KMS-11 (cell line): Measurements from ENCODE around the gene TRIM62.

Experiments used
- H2AFZ ChIP-seq: fragments of 200-600 bp; sonication (generic); 2 replicates; pipeline ENCODE4 v1.6.1; 2016; ENCODE audit warnings: antibody characterized with exemption, mixed run types, low read depth
- H3K27ac ChIP-seq: fragments of 200-600 bp; sonication (generic); 2 replicates; pipeline ENCODE4 v1.6.1; 2016; ENCODE audit warnings: mild to moderate bottlenecking, mixed run types
- H3K27me3 ChIP-seq: fragments of 200-600 bp; sonication (generic); 2 replicates; pipeline ENCODE4 v1.6.1; 2017; ENCODE audit warnings: mild to moderate bottlenecking, low read depth, mixed run types, moderate library complexity; ENCODE audit not compliant: insufficient read depth
- H3K36me3 ChIP-seq: fragments of 200-600 bp; sonication (generic); 2 replicates; pipeline ENCODE4 v1.6.1; 2017; ENCODE audit warnings: mild to moderate bottlenecking, mixed run types; ENCODE audit not compliant: insufficient read depth
- H3K4me1 ChIP-seq: fragments of 200-600 bp; sonication (generic); 2 replicates; pipeline ENCODE4 v1.6.1; 2016; ENCODE audit warnings: mild to moderate bottlenecking, low read depth, mixed run types; ENCODE audit not compliant: poor library complexity, severe bottlenecking
- H3K4me2 ChIP-seq: fragments of 200-600 bp; sonication (generic); 2 replicates; pipeline ENCODE4 v1.7.0; 2016; ENCODE audit warnings: mild to moderate bottlenecking, mixed run types
- H3K4me3 ChIP-seq: fragments of 200-600 bp; sonication (generic); IDR thresholded peaks from 2 replicates; pipeline ENCODE4 v1.6.1; 2017; ENCODE audit warnings: low read depth, low read length, mixed read lengths; ENCODE audit not compliant: insufficient read depth
- H3K79me2 ChIP-seq: fragments of 200-600 bp; sonication (generic); 2 replicates; pipeline ENCODE4 v1.6.1; 2016; ENCODE audit warnings: low read depth, mixed run types; ENCODE audit not compliant: insufficient read depth
- H3K9ac ChIP-seq: fragments of 200-600 bp; sonication (generic); 2 replicates; pipeline ENCODE4 v1.6.1; 2016; ENCODE audit warnings: mild to moderate bottlenecking, mixed run types
- H4K20me1 ChIP-seq: fragments of 200-600 bp; sonication (generic); 2 replicates; pipeline ENCODE4 v1.6.1; 2016; ENCODE audit warnings: mild to moderate bottlenecking, mixed run types; ENCODE audit not compliant: insufficient read depth
- TF ChIP-seq, protein P1 (sequence below): fragments of 200-600 bp; sonication (generic); conservative IDR thresholded peaks from 2 replicates; pipeline ENCODE4 v1.6.1; 2017; ENCODE audit warnings: low read depth, mild to moderate bottlenecking, antibody characterized with exemption, low read length, moderate library complexity, mixed read lengths

Gene TRIM62

DNA sequence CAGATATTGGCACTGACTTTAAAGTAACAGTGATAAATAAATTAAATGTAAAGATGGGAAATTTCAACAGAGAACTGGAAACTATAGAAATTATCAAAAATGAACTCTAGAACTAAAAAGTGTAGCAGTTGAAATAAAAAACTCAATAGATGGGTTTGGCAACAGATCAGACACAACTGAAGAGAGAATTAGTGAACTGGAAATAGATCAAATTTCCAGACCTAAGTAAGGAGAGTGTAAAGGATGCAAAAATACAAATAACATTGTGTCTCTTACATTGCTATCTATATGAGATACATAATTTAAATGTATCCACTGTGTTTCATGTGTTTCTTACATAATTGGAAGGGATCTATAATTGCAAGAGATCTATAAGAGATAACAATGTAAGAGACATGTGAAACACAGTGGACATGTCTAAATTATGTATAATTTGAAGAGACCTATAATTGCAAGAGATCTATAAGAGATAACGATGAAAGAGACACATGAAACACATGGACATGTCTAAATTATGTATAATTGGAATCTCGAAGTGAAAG is 42.4 kb upstream of the TRIM62 start:
- H3K27ac ChIP-seq: no peak overlapping the region
- H2AFZ ChIP-seq: no peak overlapping the region
- H3K27me3 ChIP-seq: no peaks in the 10 kb centered on the region
- H4K20me1 ChIP-seq: no peaks in the 10 kb centered on the region
- H3K36me3 ChIP-seq: no peaks in the 10 kb centered on the region
- no peaks in the 10 kb centered on the region for H3K79me2 ChIP-seq
- no peaks in the 10 kb centered on the region for H3K4me1 ChIP-seq
- H3K4me3 ChIP-seq: no peak overlapping the region
- TF ChIP-seq, protein P1, sequence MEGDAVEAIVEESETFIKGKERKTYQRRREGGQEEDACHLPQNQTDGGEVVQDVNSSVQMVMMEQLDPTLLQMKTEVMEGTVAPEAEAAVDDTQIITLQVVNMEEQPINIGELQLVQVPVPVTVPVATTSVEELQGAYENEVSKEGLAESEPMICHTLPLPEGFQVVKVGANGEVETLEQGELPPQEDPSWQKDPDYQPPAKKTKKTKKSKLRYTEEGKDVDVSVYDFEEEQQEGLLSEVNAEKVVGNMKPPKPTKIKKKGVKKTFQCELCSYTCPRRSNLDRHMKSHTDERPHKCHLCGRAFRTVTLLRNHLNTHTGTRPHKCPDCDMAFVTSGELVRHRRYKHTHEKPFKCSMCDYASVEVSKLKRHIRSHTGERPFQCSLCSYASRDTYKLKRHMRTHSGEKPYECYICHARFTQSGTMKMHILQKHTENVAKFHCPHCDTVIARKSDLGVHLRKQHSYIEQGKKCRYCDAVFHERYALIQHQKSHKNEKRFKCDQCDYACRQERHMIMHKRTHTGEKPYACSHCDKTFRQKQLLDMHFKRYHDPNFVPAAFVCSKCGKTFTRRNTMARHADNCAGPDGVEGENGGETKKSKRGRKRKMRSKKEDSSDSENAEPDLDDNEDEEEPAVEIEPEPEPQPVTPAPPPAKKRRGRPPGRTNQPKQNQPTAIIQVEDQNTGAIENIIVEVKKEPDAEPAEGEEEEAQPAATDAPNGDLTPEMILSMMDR: no peak
- no peak overlapping the region for H3K4me2 ChIP-seq
- no peak overlapping the region for H3K9ac ChIP-seq

DNA sequence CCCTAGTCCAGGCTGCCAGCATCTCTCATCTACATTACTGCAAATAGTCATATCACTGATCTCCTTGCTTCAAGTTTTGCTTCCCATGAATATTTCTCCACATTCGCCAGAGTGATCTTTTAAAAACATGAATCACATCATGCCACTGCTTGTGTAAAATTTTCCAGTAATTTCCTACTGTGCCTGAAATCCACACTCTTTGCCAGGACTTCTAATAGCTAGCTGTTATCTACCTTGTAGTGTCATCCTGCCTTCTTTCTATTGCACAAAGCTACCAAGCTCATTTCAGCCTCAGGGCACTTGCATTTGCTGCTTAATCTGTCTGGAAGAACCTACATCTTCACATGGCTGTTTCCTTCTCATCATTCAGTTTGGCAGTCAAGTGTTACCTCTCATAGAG is 40.5 kb upstream of the TRIM62 start:
- Histone ChIP-seq H3K79me2 (no peaks in the 10 kb centered on the region), H3K9ac (no peak overlapping the region), H3K4me3 (no peak overlapping the region), H3K27me3 (no peaks in the 10 kb centered on the region), H2AFZ (no peak overlapping the region), H3K27ac (no peak overlapping the region), H3K4me1 (no peaks in the 10 kb centered on the region), H3K4me2 (no peak overlapping the region), H4K20me1 (no peaks in the 10 kb centered on the region), H3K36me3 (no peaks in the 10 kb centered on the region)
- TF ChIP-seq, protein P1: no peak

DNA sequence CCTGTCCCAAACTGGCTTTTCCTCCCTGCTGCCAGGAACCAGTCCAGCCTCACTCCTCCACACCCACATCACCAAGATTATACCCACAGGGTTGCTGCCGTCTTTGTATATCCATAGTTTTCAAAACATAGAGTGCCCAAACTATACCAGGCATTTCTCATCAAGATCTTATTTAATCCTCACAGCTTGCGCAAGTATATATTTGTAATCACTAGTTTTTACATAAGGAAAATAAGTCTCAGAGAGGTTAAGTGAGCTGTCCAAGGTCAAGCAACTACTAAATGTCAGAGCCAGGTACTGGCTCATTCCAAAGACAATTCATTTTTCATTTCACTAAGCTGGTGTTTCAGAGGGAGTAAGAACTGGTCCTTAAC is 39.5 kb upstream of the TRIM62 start:
- Histone ChIP-seq H2AFZ (no peak overlapping the region), H3K4me3 (no peak overlapping the region), H3K27me3 (no peaks in the 10 kb centered on the region), H3K4me2 (no peak overlapping the region), H3K27ac (no peak overlapping the region), H4K20me1 (no peaks in the 10 kb centered on the region), H3K9ac (no peak overlapping the region), H3K79me2 (no peaks in the 10 kb centered on the region), H3K36me3 (no peaks in the 10 kb centered on the region), H3K4me1 (no peaks in the 10 kb centered on the region)
- TF ChIP-seq, protein P1: no peak

DNA sequence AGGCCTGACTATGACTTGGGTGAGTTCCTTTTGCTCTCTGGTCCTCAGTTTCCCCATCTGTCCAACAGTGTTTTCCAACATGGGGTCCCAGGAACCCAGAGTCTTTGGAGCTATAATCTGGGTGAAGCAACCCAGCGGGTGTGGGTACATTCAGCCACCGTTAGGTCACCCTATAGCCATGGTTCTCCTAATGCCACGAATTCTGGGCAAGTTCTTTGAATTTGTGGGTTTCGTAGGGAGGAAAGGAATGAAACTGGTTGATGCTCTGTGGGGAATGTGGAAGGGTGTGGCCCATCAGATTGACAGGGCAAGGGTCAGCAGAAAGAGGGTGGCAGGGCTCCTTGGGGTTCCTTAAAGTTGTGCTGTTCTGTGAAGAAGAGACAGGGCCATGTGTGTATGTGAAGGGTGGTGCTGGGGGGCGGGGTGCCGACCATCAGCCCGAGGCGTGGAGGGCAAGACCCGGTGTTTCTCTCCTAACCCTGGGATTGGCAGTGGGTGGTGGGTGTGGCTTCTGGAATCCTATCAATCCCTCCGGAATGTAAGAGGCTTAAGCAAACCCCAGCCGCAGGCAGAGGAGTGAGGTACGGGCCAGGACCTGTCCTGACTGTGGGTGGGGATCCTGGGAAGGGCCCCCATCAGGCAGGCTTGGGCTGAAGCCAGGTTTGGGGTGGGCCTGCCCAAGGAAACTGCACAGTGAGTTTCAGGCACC is 39.0 kb upstream of the TRIM62 start:
- H3K9ac ChIP-seq: no peak overlapping the region
- H3K4me3 ChIP-seq: no peak overlapping the region
- H3K4me2 ChIP-seq: no peak overlapping the region
- H3K79me2 ChIP-seq: no peaks in the 10 kb centered on the region
- H3K4me1 ChIP-seq: no peaks in the 10 kb centered on the region
- H3K27ac ChIP-seq: no peak overlapping the region
- no peaks in the 10 kb centered on the region for H3K36me3 ChIP-seq
- no peaks in the 10 kb centered on the region for H3K27me3 ChIP-seq
- H4K20me1 ChIP-seq: no peaks in the 10 kb centered on the region
- H2AFZ ChIP-seq: no peak overlapping the region
- TF ChIP-seq, protein P1: no peak
